ENCODE data around the gene CNTNAP5.

Gene CNTNAP5

GRCh38 chr2:124646166-124646815 is 621.2 kb downstream of the CNTNAP5 start:
- Histone ChIP-seq H3K27me3 (ENCODE audit: control insufficient read depth, insufficient read depth, low read length) (no peaks in the 10 kb centered on the region), H3K36me3 (ENCODE audit: control insufficient read depth, low read depth, low read length) (no peaks in the 10 kb centered on the region), H3K9ac (ENCODE audit: low read length) (no peak overlapping the region), H3K27ac (ENCODE audit: low read length) (no peak overlapping the region), H3K4me1 (ENCODE audit: control insufficient read depth, low read depth, low read length) (no peaks in the 10 kb centered on the region), H3K9me3 (ENCODE audit: control insufficient read depth, low read depth, low read length) (no peaks in the 10 kb centered on the region), H3K4me3 (ENCODE audit: low read length) (no peak overlapping the region)

GRCh38 chr2:124647245-124647644 is 622.2 kb downstream of the CNTNAP5 start:
- H3K4me1 ChIP-seq (ENCODE audit: control insufficient read depth, low read depth, low read length) = no peaks in the 10 kb centered on the region

GRCh38 chr2:124647663-124648062 is 622.6 kb downstream of the CNTNAP5 start:
- Histone ChIP-seq H3K9ac (ENCODE audit: low read length) (no peak overlapping the region), H3K9me3 (ENCODE audit: control insufficient read depth, low read depth, low read length) (no peaks in the 10 kb centered on the region), H3K4me3 (ENCODE audit: low read length) (no peak overlapping the region), H3K27me3 (ENCODE audit: control insufficient read depth, insufficient read depth, low read length) (no peaks in the 10 kb centered on the region), H3K4me1 (ENCODE audit: control insufficient read depth, low read depth, low read length) (no peaks in the 10 kb centered on the region), H3K36me3 (ENCODE audit: control insufficient read depth, low read depth, low read length) (no peaks in the 10 kb centered on the region), H3K27ac (ENCODE audit: low read length) (no peak overlapping the region)

More at GRCh38 chr2:124647245-124647644, 622.2 kb downstream of the CNTNAP5 start:
- H3K4me3 ChIP-seq (ENCODE audit: low read length) = no peak overlapping the region
- H3K9ac ChIP-seq (ENCODE audit: low read length) = no peak overlapping the region
- no peaks in the 10 kb centered on the region for H3K27me3 ChIP-seq (ENCODE audit: control insufficient read depth, insufficient read depth, low read length)
- H3K27ac ChIP-seq (ENCODE audit: low read length) = no peak overlapping the region
- H3K9me3 ChIP-seq (ENCODE audit: control insufficient read depth, low read depth, low read length) = no peaks in the 10 kb centered on the region
- no peaks in the 10 kb centered on the region for H3K36me3 ChIP-seq (ENCODE audit: control insufficient read depth, low read depth, low read length)

- no peak overlapping the region for H3K27ac ChIP-seq (ENCODE audit: low read length)
- no peak overlapping the region for H3K4me3 ChIP-seq (ENCODE audit: low read length)
- H3K9me3 ChIP-seq (ENCODE audit: control insufficient read depth, low read depth, low read length) = no peaks in the 10 kb centered on the region
- H3K4me1 ChIP-seq (ENCODE audit: control insufficient read depth, low read depth, low read length) = no peaks in the 10 kb centered on the region
- no peaks in the 10 kb centered on the region for H3K27me3 ChIP-seq (ENCODE audit: control insufficient read depth, insufficient read depth, low read length)
- H3K9ac ChIP-seq (ENCODE audit: low read length) = no peak overlapping the region
- H3K36me3 ChIP-seq (ENCODE audit: control insufficient read depth, low read depth, low read length) = no peaks in the 10 kb centered on the region
Observed at GRCh38 chr2:124649001-124649400, 623.9 kb downstream of the CNTNAP5 start.

GRCh38 chr2:124652099-124652498 is 627.0 kb downstream of the CNTNAP5 start:
- H3K4me1 ChIP-seq (ENCODE audit: control insufficient read depth, low read depth, low read length) = no peaks in the 10 kb centered on the region
- H3K9ac ChIP-seq (ENCODE audit: low read length) = no peak overlapping the region
- no peaks in the 10 kb centered on the region for H3K36me3 ChIP-seq (ENCODE audit: control insufficient read depth, low read depth, low read length)
- H3K4me3 ChIP-seq (ENCODE audit: low read length) = no peak overlapping the region
- H3K27me3 ChIP-seq (ENCODE audit: control insufficient read depth, insufficient read depth, low read length) = no peaks in the 10 kb centered on the region
- H3K27ac ChIP-seq (ENCODE audit: low read length) = no peak overlapping the region
- H3K9me3 ChIP-seq (ENCODE audit: control insufficient read depth, low read depth, low read length) = no peaks in the 10 kb centered on the region

- Histone ChIP-seq H3K27me3 (ENCODE audit: control insufficient read depth, insufficient read depth, low read length) (no peaks in the 10 kb centered on the region), H3K9ac (ENCODE audit: low read length) (no peak overlapping the region), H3K4me3 (ENCODE audit: low read length) (no peak overlapping the region), H3K4me1 (ENCODE audit: control insufficient read depth, low read depth, low read length) (peaks cover 6% of the 10 kb centered on the region), H3K36me3 (ENCODE audit: control insufficient read depth, low read depth, low read length) (no peaks in the 10 kb centered on the region), H3K9me3 (ENCODE audit: control insufficient read depth, low read depth, low read length) (no peaks in the 10 kb centered on the region), H3K27ac (ENCODE audit: low read length) (no peak overlapping the region)
Observed at GRCh38 chr2:124658373-124658772, 633.3 kb downstream of the CNTNAP5 start.

- Histone ChIP-seq H3K9me3 (ENCODE audit: control insufficient read depth, low read depth, low read length) (no peaks in the 10 kb centered on the region), H3K27ac (ENCODE audit: low read length) (no peak overlapping the region), H3K27me3 (ENCODE audit: control insufficient read depth, insufficient read depth, low read length) (no peaks in the 10 kb centered on the region), H3K9ac (ENCODE audit: low read length) (no peak overlapping the region), H3K4me1 (ENCODE audit: control insufficient read depth, low read depth, low read length) (peaks cover 12% of the 10 kb centered on the region), H3K4me3 (ENCODE audit: low read length) (no peak overlapping the region), H3K36me3 (ENCODE audit: control insufficient read depth, low read depth, low read length) (no peaks in the 10 kb centered on the region)
Observed at GRCh38 chr2:124661558-124661957, 636.5 kb downstream of the CNTNAP5 start.

GRCh38 chr2:124662946-124663644 is 638.0 kb downstream of the CNTNAP5 start:
- H3K4me1 ChIP-seq (ENCODE audit: control insufficient read depth, low read depth, low read length) = peaks cover 12% of the 10 kb centered on the region
- no peaks in the 10 kb centered on the region for H3K9me3 ChIP-seq (ENCODE audit: control insufficient read depth, low read depth, low read length)
- H3K27me3 ChIP-seq (ENCODE audit: control insufficient read depth, insufficient read depth, low read length) = no peaks in the 10 kb centered on the region
- H3K27ac ChIP-seq (ENCODE audit: low read length) = no peak overlapping the region
- no peak overlapping the region for H3K4me3 ChIP-seq (ENCODE audit: low read length)
- H3K36me3 ChIP-seq (ENCODE audit: control insufficient read depth, low read depth, low read length) = no peaks in the 10 kb centered on the region
- H3K9ac ChIP-seq (ENCODE audit: low read length) = no peak overlapping the region

GRCh38 chr2:124663645-124663997 is 638.5 kb downstream of the CNTNAP5 start:
- Histone ChIP-seq H3K27ac (ENCODE audit: low read length) (no peak overlapping the region), H3K4me3 (ENCODE audit: low read length) (no peak overlapping the region), H3K4me1 (ENCODE audit: control insufficient read depth, low read depth, low read length) (peaks cover 12% of the 10 kb centered on the region), H3K36me3 (ENCODE audit: control insufficient read depth, low read depth, low read length) (no peaks in the 10 kb centered on the region), H3K9me3 (ENCODE audit: control insufficient read depth, low read depth, low read length) (no peaks in the 10 kb centered on the region), H3K9ac (ENCODE audit: low read length) (no peak overlapping the region), H3K27me3 (ENCODE audit: control insufficient read depth, insufficient read depth, low read length) (no peaks in the 10 kb centered on the region)

- H3K36me3 ChIP-seq (ENCODE audit: control insufficient read depth, low read depth, low read length) = no peaks in the 10 kb centered on the region
- no peaks in the 10 kb centered on the region for H3K9me3 ChIP-seq (ENCODE audit: control insufficient read depth, low read depth, low read length)
- no peak overlapping the region for H3K4me3 ChIP-seq (ENCODE audit: low read length)
Observed at GRCh38 chr2:124664363-124664762, 639.3 kb downstream of the CNTNAP5 start.

GRCh38 chr2:124666976-124667375 is 641.9 kb downstream of the CNTNAP5 start:
- Histone ChIP-seq H3K27me3 (ENCODE audit: control insufficient read depth, insufficient read depth, low read length) (no peaks in the 10 kb centered on the region), H3K9ac (ENCODE audit: low read length) (no peak overlapping the region), H3K9me3 (ENCODE audit: control insufficient read depth, low read depth, low read length) (no peaks in the 10 kb centered on the region), H3K4me1 (ENCODE audit: control insufficient read depth, low read depth, low read length) (peaks cover 12% of the 10 kb centered on the region), H3K4me3 (ENCODE audit: low read length) (no peak overlapping the region), H3K27ac (ENCODE audit: low read length) (no peak overlapping the region), H3K36me3 (ENCODE audit: control insufficient read depth, low read depth, low read length) (no peaks in the 10 kb centered on the region)

More at GRCh38 chr2:124664363-124664762, 639.3 kb downstream of the CNTNAP5 start:
- no peaks in the 10 kb centered on the region for H3K27me3 ChIP-seq (ENCODE audit: control insufficient read depth, insufficient read depth, low read length)
- H3K27ac ChIP-seq (ENCODE audit: low read length) = no peak overlapping the region
- peaks cover 12% of the 10 kb centered on the region for H3K4me1 ChIP-seq (ENCODE audit: control insufficient read depth, low read depth, low read length)
- H3K9ac ChIP-seq (ENCODE audit: low read length) = no peak overlapping the region

- H3K36me3 ChIP-seq (ENCODE audit: control insufficient read depth, low read depth, low read length) = no peaks in the 10 kb centered on the region
Observed at GRCh38 chr2:124668161-124668560, 643.1 kb downstream of the CNTNAP5 start.

More at GRCh38 chr2:124668161-124668560, 643.1 kb downstream of the CNTNAP5 start:
- Histone ChIP-seq H3K9me3 (ENCODE audit: control insufficient read depth, low read depth, low read length) (no peaks in the 10 kb centered on the region), H3K27ac (ENCODE audit: low read length) (no peak overlapping the region), H3K27me3 (ENCODE audit: control insufficient read depth, insufficient read depth, low read length) (no peaks in the 10 kb centered on the region), H3K4me3 (ENCODE audit: low read length) (no peak overlapping the region), H3K4me1 (ENCODE audit: control insufficient read depth, low read depth, low read length) (peaks cover 8% of the 10 kb centered on the region), H3K9ac (ENCODE audit: low read length) (no peak overlapping the region)
